UCSD-AML1 (cell line): ENCODE results near the gene FIG4.
A peak's percentile ranks its signal among the peaks of the same experiment; 100 is the strongest.
"Not testable (repeated sequence)": the region's sequence is repeated elsewhere in the genome, so short reads cannot be mapped to it uniquely, and the experiment has no call there.

Experiments
- DNase-seq: peaks from one replicate; lab custom pipeline; 2025; ENCODE audit not compliant: unreplicated experiment; lab: John Stamatoyannopoulos, UW

The FIG4 gene

GRCh38 chr6:109701774-109702173 is 10.7 kb downstream of the FIG4 start:
- no peak for DNase-seq

GRCh38 chr6:109702791-109703190 is 11.7 kb downstream of the FIG4 start:
- no peak for DNase-seq

GRCh38 chr6:109705258-109705657 is 14.2 kb downstream of the FIG4 start:
- DNase-seq: peak; percentile 83

- no peak for DNase-seq
These were observed 15.4 kb downstream of the FIG4 start for GRCh38 chr6:109706513-109706912.

- not testable (repeated sequence) for DNase-seq
These were observed 17.0 kb downstream of the FIG4 start for GRCh38 chr6:109708099-109708498.

- no peak for DNase-seq
These were observed 22.0 kb downstream of the FIG4 start for GRCh38 chr6:109713097-109713496.

- DNase-seq: no peak
These were observed 23.1 kb downstream of the FIG4 start for GRCh38 chr6:109714166-109714565.

- no peak for DNase-seq
These were observed 23.5 kb downstream of the FIG4 start for GRCh38 chr6:109714611-109715010.

- DNase-seq: no peak
These were observed 24.5 kb downstream of the FIG4 start for GRCh38 chr6:109715616-109716015.

GRCh38 chr6:109717971-109718370 is 26.9 kb downstream of the FIG4 start:
- no peak for DNase-seq

GRCh38 chr6:109718991-109719390 is 27.9 kb downstream of the FIG4 start:
- no peak for DNase-seq

GRCh38 chr6:109720311-109720710 is 29.2 kb downstream of the FIG4 start:
- DNase-seq: no peak

- no peak for DNase-seq
These were observed 30.9 kb downstream of the FIG4 start for GRCh38 chr6:109722011-109722410.

- DNase-seq: no peak
These were observed 31.6 kb downstream of the FIG4 start for GRCh38 chr6:109722564-109723254.

- not testable (repeated sequence) for DNase-seq
These were observed 34.2 kb downstream of the FIG4 start for GRCh38 chr6:109725250-109725649.

- no peak for DNase-seq
These were observed 45.4 kb downstream of the FIG4 start for GRCh38 chr6:109736273-109737025.

- DNase-seq: no peak
These were observed 47.2 kb downstream of the FIG4 start for GRCh38 chr6:109738255-109738654.

- DNase-seq: no peak
These were observed 47.6 kb downstream of the FIG4 start for GRCh38 chr6:109738667-109739066.

GRCh38 chr6:109739686-109740085 is 48.6 kb downstream of the FIG4 start:
- DNase-seq: no peak

- DNase-seq: no peak
These were observed 49.7 kb downstream of the FIG4 start for GRCh38 chr6:109740787-109741186.

GRCh38 chr6:109743739-109744138 is 52.6 kb downstream of the FIG4 start:
- DNase-seq: no peak

GRCh38 chr6:109744779-109745178 is 53.7 kb downstream of the FIG4 start:
- DNase-seq: not testable (repeated sequence)

GRCh38 chr6:109747221-109747620 is 56.1 kb downstream of the FIG4 start:
- DNase-seq: no peak
